SK-MEL-5 (cell line): ENCODE results near the gene OR5B12. TPM values are rescaled to one million over a fixed set of nuclear protein-coding genes. Genes with fewer than 3 reads are reported as not detected.

Source experiments
- DNase-seq: peaks from one replicate; pipeline ENCODE4 v3.0.0-alpha.2; 2016; ENCODE audit warnings: low read depth, low spot score
- in situ Hi-C: cut with HindIII; loops from 2 replicates; pipeline ENCODE4 v1.10.0; 2016; ENCODE audit warnings: low sequenced_read_pairs, high pct_unique_total_duplicates, low pct_unique_long_range_greater_than_20kb
- total RNA-seq: library from RNA; depleted of rRNA; stranded (reverse); fragments of >200 nt; shearing (Covaris generic); gene quantifications from 2 replicates; pipeline ENCODE4 v1.2.3, GENCODE V29; 2014; rRNA removed

Gene OR5B12
- total RNA-seq, 1 experiment from 2014 or later = not detected

- in situ Hi-C loops = no loop called here
- DNase-seq = no peak
These were observed 49.3 kb downstream of the OR5B12 start for GRCh38 chr11:58392746-58393145.

- in situ Hi-C loops = no loop called here
- no peak for DNase-seq
These were observed 50.2 kb downstream of the OR5B12 start for GRCh38 chr11:58391879-58392278.

DNA sequence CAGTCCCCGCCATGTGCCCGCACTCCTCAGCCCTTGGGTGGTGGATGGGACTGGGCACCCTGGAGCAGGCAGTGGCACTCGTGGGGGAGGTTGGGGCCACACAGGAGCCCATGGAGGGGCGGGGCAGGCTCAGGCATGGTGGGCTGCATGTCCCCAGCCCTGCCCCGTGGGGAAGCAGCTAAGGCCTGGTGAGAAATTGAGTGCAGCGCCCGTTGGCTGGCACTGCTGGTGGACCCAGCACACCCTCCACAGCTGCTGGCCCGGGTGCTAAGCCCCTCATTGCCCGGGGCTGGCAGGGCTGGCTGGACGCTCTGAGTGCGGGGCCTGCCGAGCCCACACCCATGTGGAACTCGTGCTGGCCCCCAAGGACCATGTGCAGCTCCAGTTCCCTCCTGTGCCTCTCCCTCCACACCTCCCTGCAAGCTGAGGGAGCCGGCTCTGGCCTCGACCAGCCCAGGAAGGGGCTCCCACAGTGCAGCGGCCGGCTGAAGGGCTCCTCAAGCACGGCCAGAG is 51.4 kb downstream of the OR5B12 start:
- in situ Hi-C loops = no loop called here

More for the DNA sequence above, 51.4 kb downstream of the OR5B12 start:
- no peak for DNase-seq

Other genes starting within 250 kb of the OR5B12 start
- gene OR1S2, start 238.1 kb downstream of the OR5B12 start, total RNA-seq = not detected in 2 replicates
- gene OR1S1, start 229.5 kb downstream of the OR5B12 start, total RNA-seq = not detected in 2 replicates
- not detected in 2 replicates for gene OR10Q1, start 213.3 kb downstream of the OR5B12 start, total RNA-seq
- gene OR10W1, start 174.0 kb downstream of the OR5B12 start, total RNA-seq = not detected in 2 replicates
- gene OR5B17, start 83.2 kb downstream of the OR5B12 start, total RNA-seq = not detected in 2 replicates
- gene OR5B3, start 35.4 kb downstream of the OR5B12 start, total RNA-seq = not detected in 2 replicates
- not detected in 2 replicates for gene OR5B2, start 14.1 kb downstream of the OR5B12 start, total RNA-seq
- not detected in 2 replicates for gene OR5B21, start 65.9 kb upstream of the OR5B12 start, total RNA-seq
- 10.3 and 11.4 TPM in 2 replicates for gene LPXN, start 133.6 kb upstream of the OR5B12 start, total RNA-seq
- 57.8 and 58.7 TPM in 2 replicates for gene ZFP91, start 136.8 kb upstream of the OR5B12 start, total RNA-seq
- 1.2 and 2.1 TPM in 2 replicates for gene CNTF, start 180.4 kb upstream of the OR5B12 start, total RNA-seq